Mesothelial cell of epicardium (in vitro differentiated cells): Measurements from ENCODE around the gene HPS4. TPM values are rescaled to one million over a fixed set of nuclear protein-coding genes. Genes with fewer than 3 reads are reported as not detected.

Source experiments
- DNase-seq, 2 experiments: peaks; one replicate each; pipeline ENCODE4 v3.0.0; 2021; ENCODE audit warnings: low spot score in 2 of 2; ENCODE audit not compliant: unreplicated experiment in 2 of 2
- H3K27ac Mint-ChIP-seq: 2 replicates; pipeline ENCODE4 v1.8.0; 2021; ENCODE audit warnings: mixed read lengths
- H3K27me3 Mint-ChIP-seq: 2 replicates; pipeline ENCODE4 v1.8.0; 2021; ENCODE audit warnings: low read depth, mixed read lengths
- H3K36me3 Mint-ChIP-seq: 2 replicates; pipeline ENCODE4 v1.8.0; 2021; ENCODE audit warnings: mixed read lengths
- H3K4me1 Mint-ChIP-seq: 2 replicates; pipeline ENCODE4 v1.8.0; 2021; ENCODE audit warnings: mixed read lengths
- H3K4me3 Mint-ChIP-seq: 2 replicates; pipeline ENCODE4 v1.8.0; 2021; ENCODE audit warnings: mild to moderate bottlenecking, moderate library complexity, mixed read lengths
- H3K9me3 Mint-ChIP-seq: 2 replicates; pipeline ENCODE4 v1.8.0; 2021; ENCODE audit warnings: mixed read lengths
- CTCF ChIP-seq: fragments of 200-600 bp; sonication (generic); IDR thresholded peaks from one replicate; pipeline ENCODE4 v1.5.0; 2021; ENCODE audit warnings: antibody characterized with exemption; ENCODE audit not compliant: unreplicated experiment
- total RNA-seq: library from RNA; stranded (reverse); gene quantifications from 3 replicates; pipeline ENCODE4 v1.2.1, GENCODE V29; 2021

The HPS4 gene
- total RNA-seq, 1 donor from 2014 or later: 55.6 TPM

- H3K4me3 Mint-ChIP-seq: no peak overlapping the region
- no peak for DNase-seq
- H3K36me3 Mint-ChIP-seq: peaks cover 19% of the 10 kb centered on the region
- H3K27ac Mint-ChIP-seq: no peak overlapping the region
- H3K27me3 Mint-ChIP-seq: no peaks in the 10 kb centered on the region
- no peaks in the 10 kb centered on the region for H3K9me3 Mint-ChIP-seq
- no peaks in the 10 kb centered on the region for H3K4me1 Mint-ChIP-seq
- no peak for TF ChIP-seq CTCF
Measured at GRCh38 chr22:26450453-26451185, 33.0 kb downstream of the HPS4 start.

- Mint-ChIP-seq H3K27ac (no peak overlapping the region), H3K4me3 (no peak overlapping the region)
Measured at GRCh38 chr22:26448941-26449340, 34.6 kb downstream of the HPS4 start.

GRCh38 chr22:26448334-26448733, 35.2 kb downstream of the HPS4 start:
- no peaks in the 10 kb centered on the region for H3K9me3 Mint-ChIP-seq
- no peaks in the 10 kb centered on the region for H3K4me1 Mint-ChIP-seq
- no peaks in the 10 kb centered on the region for H3K27me3 Mint-ChIP-seq
- no peak overlapping the region for H3K27ac Mint-ChIP-seq
- H3K4me3 Mint-ChIP-seq: no peak overlapping the region
- TF ChIP-seq CTCF: no peak
- no peak for DNase-seq
- H3K36me3 Mint-ChIP-seq: peaks cover 11% of the 10 kb centered on the region

More at GRCh38 chr22:26448941-26449340, 34.6 kb downstream of the HPS4 start:
- TF ChIP-seq CTCF: no peak
- Mint-ChIP-seq H3K4me1 (no peaks in the 10 kb centered on the region), H3K27me3 (no peaks in the 10 kb centered on the region), H3K9me3 (no peaks in the 10 kb centered on the region), H3K36me3 (peaks cover 13% of the 10 kb centered on the region)
- DNase-seq: no peak

- Mint-ChIP-seq H3K4me3 (no peak overlapping the region), H3K9me3 (no peaks in the 10 kb centered on the region), H3K27ac (no peak overlapping the region), H3K4me1 (no peaks in the 10 kb centered on the region), H3K36me3 (peaks cover 11% of the 10 kb centered on the region), H3K27me3 (no peaks in the 10 kb centered on the region)
- TF ChIP-seq CTCF: no peak
- DNase-seq: no peak
Measured at GRCh38 chr22:26447584-26448329, 35.8 kb downstream of the HPS4 start.

- Mint-ChIP-seq H3K27me3 (no peaks in the 10 kb centered on the region), H3K27ac (no peak overlapping the region), H3K4me1 (no peaks in the 10 kb centered on the region), H3K4me3 (no peak overlapping the region), H3K36me3 (peaks cover 7% of the 10 kb centered on the region), H3K9me3 (no peaks in the 10 kb centered on the region)
- DNase-seq: no peak
- no peak for TF ChIP-seq CTCF
Measured at GRCh38 chr22:26446808-26447515, 36.6 kb downstream of the HPS4 start.
